Activated T-helper 1 cell treated with anti-CD3 and anti-CD28 coated beads, Interleukin-12 subunit alpha, Interleukin-12 subunit beta, Interleukin-2, Interleukin-4 antibody, amounts not matched to agents 30 ng/mL and 10 ng/mL and 1 ng/mL, durations not matched to agents 14 hours and 24 hours and 36 hours (primary cell): ENCODE results near the gene HLCS. TPM values are rescaled to one million over a fixed set of nuclear protein-coding genes. Genes with fewer than 3 reads are reported as not detected.
A peak's percentile ranks its signal among the peaks of the same experiment; 100 is the strongest.

Source experiments
- DNase-seq: peaks from one replicate; pipeline ENCODE4 v3.0.0; 2021; ENCODE audit warnings: low spot score
- H3K27ac Mint-ChIP-seq: one replicate; pipeline ENCODE4 v1.8.0; 2021; ENCODE audit warnings: mild to moderate bottlenecking, mixed read lengths
- H3K27me3 Mint-ChIP-seq: one replicate; pipeline ENCODE4 v1.8.0; 2022; ENCODE audit warnings: mild to moderate bottlenecking, moderate library complexity, mixed read lengths; ENCODE audit not compliant: insufficient read depth
- H3K36me3 Mint-ChIP-seq: one replicate; pipeline ENCODE4 v1.8.0; 2021; ENCODE audit warnings: low read depth, mixed read lengths
- H3K4me1 Mint-ChIP-seq: one replicate; pipeline ENCODE4 v1.8.0; 2021; ENCODE audit warnings: low read depth, mixed read lengths
- H3K4me3 Mint-ChIP-seq: one replicate; pipeline ENCODE4 v1.8.0; 2021; ENCODE audit warnings: mild to moderate bottlenecking, moderate library complexity, mixed read lengths
- H3K9me3 Mint-ChIP-seq: one replicate; pipeline ENCODE4 v1.8.0; 2021; ENCODE audit warnings: mixed read lengths
- intact Hi-C: fragments of 100-400 bp; cut with micrococcal nuclease; formaldehyde crosslinking; loops from one replicate; pipeline ENCODE4 v1.15.1; 2024
- total RNA-seq: library from RNA; stranded (reverse); gene quantifications from 2 replicates; pipeline ENCODE4 v1.2.3, GENCODE V29; 2022

HLCS gene
- total RNA-seq, 1 donor from 2014 or later, result 15.8 TPM

GRCh38 chr21:36913247-36914169 lies 53.0 kb downstream of the HLCS start:
- no peak overlapping the region for H3K4me3 Mint-ChIP-seq
- H3K9me3 Mint-ChIP-seq, result no peaks in the 10 kb centered on the region
- no peak for DNase-seq
- peaks cover 17% of the 10 kb centered on the region for H3K4me1 Mint-ChIP-seq
- intact Hi-C loops, result no loop called here
- H3K27ac Mint-ChIP-seq, result no peak overlapping the region
- H3K27me3 Mint-ChIP-seq, result no peaks in the 10 kb centered on the region
- peaks cover 2% of the 10 kb centered on the region for H3K36me3 Mint-ChIP-seq

GRCh38 chr21:36910581-36911307 lies 55.7 kb downstream of the HLCS start:
- H3K9me3 Mint-ChIP-seq, result no peaks in the 10 kb centered on the region

GRCh38 chr21:36909901-36910561 lies 56.4 kb downstream of the HLCS start:
- Mint-ChIP-seq H3K27me3 (no peaks in the 10 kb centered on the region), H3K36me3 (no peaks in the 10 kb centered on the region), H3K27ac (peak overlapping the region; percentile 68), H3K4me3 (no peak overlapping the region), H3K9me3 (no peaks in the 10 kb centered on the region), H3K4me1 (peaks cover 6% of the 10 kb centered on the region)
- DNase-seq, result no peak
- intact Hi-C loops, result no loop called here

More at GRCh38 chr21:36910581-36911307, 55.7 kb downstream of the HLCS start:
- H3K36me3 Mint-ChIP-seq, result no peaks in the 10 kb centered on the region
- H3K27me3 Mint-ChIP-seq, result no peaks in the 10 kb centered on the region
- H3K27ac Mint-ChIP-seq, result no peak overlapping the region
- DNase-seq, result no peak
- H3K4me1 Mint-ChIP-seq, result peaks cover 6% of the 10 kb centered on the region
- no peak overlapping the region for H3K4me3 Mint-ChIP-seq
- intact Hi-C loops, result no loop called here

GRCh38 chr21:36909423-36909822 lies 57.0 kb downstream of the HLCS start:
- Mint-ChIP-seq H3K4me1 (peaks cover 6% of the 10 kb centered on the region), H3K27me3 (no peaks in the 10 kb centered on the region), H3K36me3 (no peaks in the 10 kb centered on the region), H3K9me3 (no peaks in the 10 kb centered on the region), H3K27ac (peak overlapping the region; percentile 68), H3K4me3 (no peak overlapping the region)
- DNase-seq, result no peak
- intact Hi-C loops, result no loop called here

GRCh38 chr21:36908260-36908908 lies 58.1 kb downstream of the HLCS start:
- no peaks in the 10 kb centered on the region for H3K36me3 Mint-ChIP-seq
- H3K4me1 Mint-ChIP-seq, result peaks cover 6% of the 10 kb centered on the region
- H3K4me3 Mint-ChIP-seq, result no peak overlapping the region
- intact Hi-C loops, result no loop called here
- no peaks in the 10 kb centered on the region for H3K27me3 Mint-ChIP-seq
- no peak for DNase-seq
- no peak overlapping the region for H3K27ac Mint-ChIP-seq
- H3K9me3 Mint-ChIP-seq, result no peaks in the 10 kb centered on the region

- no peaks in the 10 kb centered on the region for H3K9me3 Mint-ChIP-seq
- no peak overlapping the region for H3K4me3 Mint-ChIP-seq
- H3K27me3 Mint-ChIP-seq, result no peaks in the 10 kb centered on the region
- peaks cover 11% of the 10 kb centered on the region for H3K4me1 Mint-ChIP-seq
- no peak overlapping the region for H3K27ac Mint-ChIP-seq
- intact Hi-C loops, result no loop called here
- no peak for DNase-seq
- H3K36me3 Mint-ChIP-seq, result no peaks in the 10 kb centered on the region
Measured at GRCh38 chr21:36904093-36904666, 62.3 kb downstream of the HLCS start.

GRCh38 chr21:36902793-36903192 lies 63.7 kb downstream of the HLCS start:
- Mint-ChIP-seq H3K36me3 (no peaks in the 10 kb centered on the region), H3K9me3 (no peaks in the 10 kb centered on the region), H3K4me1 (peaks cover 11% of the 10 kb centered on the region), H3K4me3 (no peak overlapping the region), H3K27ac (peak overlapping the region; percentile 40), H3K27me3 (no peaks in the 10 kb centered on the region)
- no peak for DNase-seq
- intact Hi-C loops, result no loop called here

- Mint-ChIP-seq H3K4me3 (no peak overlapping the region), H3K27me3 (no peaks in the 10 kb centered on the region), H3K36me3 (no peaks in the 10 kb centered on the region), H3K9me3 (no peaks in the 10 kb centered on the region), H3K27ac (no peak overlapping the region), H3K4me1 (peaks cover 11% of the 10 kb centered on the region)
- DNase-seq, result no peak
- intact Hi-C loops, result no loop called here
Measured at GRCh38 chr21:36902331-36902730, 64.1 kb downstream of the HLCS start.

GRCh38 chr21:36901575-36901974 lies 64.9 kb downstream of the HLCS start:
- no peak overlapping the region for H3K27ac Mint-ChIP-seq
- no peak for DNase-seq
- no peak overlapping the region for H3K4me3 Mint-ChIP-seq
- intact Hi-C loops, result no loop called here
- H3K4me1 Mint-ChIP-seq, result peaks cover 11% of the 10 kb centered on the region
- no peaks in the 10 kb centered on the region for H3K9me3 Mint-ChIP-seq
- no peaks in the 10 kb centered on the region for H3K27me3 Mint-ChIP-seq
- no peaks in the 10 kb centered on the region for H3K36me3 Mint-ChIP-seq

GRCh38 chr21:36893581-36893980 lies 72.9 kb downstream of the HLCS start:
- intact Hi-C loops, result no loop called here
- Mint-ChIP-seq H3K27ac (no peak overlapping the region), H3K36me3 (peaks cover 1% of the 10 kb centered on the region), H3K4me3 (no peak overlapping the region), H3K4me1 (no peaks in the 10 kb centered on the region), H3K9me3 (no peaks in the 10 kb centered on the region), H3K27me3 (no peaks in the 10 kb centered on the region)
- no peak for DNase-seq

GRCh38 chr21:36892201-36892600 lies 74.3 kb downstream of the HLCS start:
- no peak for DNase-seq
- intact Hi-C loops, result no loop called here
- peaks cover 1% of the 10 kb centered on the region for H3K36me3 Mint-ChIP-seq
- no peak overlapping the region for H3K27ac Mint-ChIP-seq
- H3K4me3 Mint-ChIP-seq, result no peak overlapping the region
- no peaks in the 10 kb centered on the region for H3K27me3 Mint-ChIP-seq
- no peaks in the 10 kb centered on the region for H3K9me3 Mint-ChIP-seq
- no peaks in the 10 kb centered on the region for H3K4me1 Mint-ChIP-seq

GRCh38 chr21:36891692-36892091 lies 74.8 kb downstream of the HLCS start:
- intact Hi-C loops, result no loop called here
- H3K36me3 Mint-ChIP-seq, result peaks cover 1% of the 10 kb centered on the region
- H3K4me1 Mint-ChIP-seq, result no peaks in the 10 kb centered on the region
- H3K4me3 Mint-ChIP-seq, result no peak overlapping the region
- H3K27me3 Mint-ChIP-seq, result no peaks in the 10 kb centered on the region
- DNase-seq, result no peak
- H3K9me3 Mint-ChIP-seq, result no peaks in the 10 kb centered on the region
- no peak overlapping the region for H3K27ac Mint-ChIP-seq
